NCI-H82 (cell line): Measurements from ENCODE around the gene CDC73.
"Not testable (repeated sequence)": the region's sequence is repeated elsewhere in the genome, so short reads cannot be mapped to it uniquely, and the experiment has no call there.

Experiments used
- DNase-seq: peaks from one replicate; lab custom pipeline; 2025; lab: John Stamatoyannopoulos, UW

The CDC73 gene

GRCh38 chr1:193181985-193182384 lies 60.2 kb downstream of the CDC73 start:
- peak; percentile 13 for DNase-seq

GRCh38 chr1:193183019-193183627 lies 61.3 kb downstream of the CDC73 start:
- DNase-seq: peak; percentile 81

- DNase-seq: no peak
These were observed 62.9 kb downstream of the CDC73 start for GRCh38 chr1:193184776-193185175.

- no peak for DNase-seq
These were observed 63.4 kb downstream of the CDC73 start for GRCh38 chr1:193185211-193185610.

GRCh38 chr1:193185901-193186731 lies 64.3 kb downstream of the CDC73 start, which contains the start of gene B3GALT2:
TSS of gene B3GALT2 (minus strand) at chr1:193186613. CDS start at chr1:193181562, 5,051 bp downstream.
- DNase-seq: peak; percentile 91

- peak; percentile 33 for DNase-seq
These were observed 65.3 kb downstream of the CDC73 start for GRCh38 chr1:193187114-193187513.

- DNase-seq: not testable (repeated sequence)
These were observed 67.1 kb downstream of the CDC73 start for GRCh38 chr1:193188915-193189314.

- no peak for DNase-seq
These were observed 67.7 kb downstream of the CDC73 start for GRCh38 chr1:193189442-193190095.

GRCh38 chr1:193190096-193190744 lies 68.4 kb downstream of the CDC73 start:
- peak; percentile 14 for DNase-seq

GRCh38 chr1:193192586-193192985 lies 70.8 kb downstream of the CDC73 start:
- DNase-seq: no peak

- DNase-seq: no peak
These were observed 78.1 kb downstream of the CDC73 start for GRCh38 chr1:193199940-193200339.

GRCh38 chr1:193201021-193201420 lies 79.2 kb downstream of the CDC73 start:
- no peak for DNase-seq

GRCh38 chr1:193210996-193211395 lies 89.2 kb downstream of the CDC73 start:
- DNase-seq: no peak

- no peak for DNase-seq
These were observed 89.7 kb downstream of the CDC73 start for GRCh38 chr1:193211539-193211938.

GRCh38 chr1:193212637-193213036 lies 90.8 kb downstream of the CDC73 start:
- no peak for DNase-seq

GRCh38 chr1:193213998-193214397 lies 92.2 kb downstream of the CDC73 start:
- no peak for DNase-seq

GRCh38 chr1:193216920-193217319 lies 95.1 kb downstream of the CDC73 start:
- no peak for DNase-seq

GRCh38 chr1:193219391-193219790 lies 97.6 kb downstream of the CDC73 start:
- no peak for DNase-seq

- no peak for DNase-seq
These were observed 99.8 kb downstream of the CDC73 start for GRCh38 chr1:193221651-193222050.

- DNase-seq: no peak
These were observed 100.3 kb downstream of the CDC73 start for GRCh38 chr1:193222056-193222615.

- DNase-seq: peak; percentile 50
These were observed 107.3 kb downstream of the CDC73 start for GRCh38 chr1:193229136-193229535.

- DNase-seq: not testable (repeated sequence)
These were observed 109.3 kb downstream of the CDC73 start for GRCh38 chr1:193231146-193231545.
